Germinal center (tissue), 1 donor: ENCODE data around the gene IFI6.
"Not testable (repeated sequence)": the region's sequence is repeated elsewhere in the genome, so short reads cannot be mapped to it uniquely, and the experiment has no call there.

ENCODE experiments used
- DNase-seq: peaks from one replicate; pipeline ENCODE4 v3.0.0; 2012; ENCODE audit warnings: mixed read lengths, low spot score

IFI6 gene

DNA sequence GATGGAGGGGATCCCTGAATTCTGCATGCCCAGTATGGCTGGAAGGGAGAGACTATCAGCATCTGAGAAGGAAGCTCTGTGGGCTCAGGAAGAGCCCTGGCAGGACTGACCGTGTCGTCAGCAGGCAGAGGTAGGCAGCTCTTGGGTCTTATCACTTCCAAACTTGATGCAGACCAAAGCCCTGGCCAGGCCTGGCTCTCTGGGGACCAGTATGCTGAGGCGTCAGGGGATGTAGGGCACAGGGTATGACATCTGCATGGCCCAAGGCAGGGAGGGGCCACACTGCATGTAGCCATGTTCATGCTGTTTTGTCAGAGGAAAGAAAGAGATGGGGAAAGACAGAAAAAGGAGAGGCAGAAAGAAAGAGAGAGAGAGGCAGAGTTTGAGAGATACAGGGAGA lies 43.3 kb downstream of the IFI6 start:
- no peak for DNase-seq

DNA sequence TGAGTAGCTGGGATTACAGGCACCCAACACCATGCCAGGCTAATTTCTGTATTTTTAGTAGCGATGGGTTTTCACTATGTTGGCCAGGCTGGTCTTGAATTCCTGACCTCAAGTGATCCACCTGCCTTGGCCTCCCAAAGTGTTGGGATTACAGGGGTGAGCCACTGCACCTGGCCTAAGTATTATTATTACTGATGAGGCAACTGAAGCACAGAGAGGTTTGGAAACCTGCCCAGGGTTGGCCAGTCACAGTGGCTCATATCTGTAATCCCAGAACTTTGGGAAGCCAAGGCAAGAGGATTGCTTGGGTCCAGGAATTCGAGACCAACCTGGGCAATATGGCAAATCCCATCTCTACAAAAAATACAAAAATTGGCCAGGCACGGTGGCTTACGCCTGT lies 44.3 kb downstream of the IFI6 start:
- not testable (repeated sequence) for DNase-seq

DNA sequence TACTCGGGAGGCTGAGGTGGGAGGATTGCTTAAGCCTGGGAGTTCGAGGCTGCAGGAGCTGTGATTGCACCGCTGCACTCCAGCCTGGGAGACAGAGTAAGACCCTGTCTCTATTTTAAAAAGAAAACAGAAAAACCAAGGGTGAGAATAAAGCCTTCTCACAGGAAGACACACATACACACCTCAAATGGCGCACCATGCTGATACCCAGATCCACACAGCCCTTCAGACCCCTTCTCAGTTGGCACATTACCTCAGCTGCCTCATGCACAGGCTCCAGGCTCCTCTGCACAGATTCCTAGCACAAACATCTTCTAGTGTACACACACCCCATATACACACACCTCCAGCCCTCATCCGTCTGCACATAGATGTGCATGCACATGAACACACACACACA lies 44.9 kb downstream of the IFI6 start:
- DNase-seq: no peak

DNA sequence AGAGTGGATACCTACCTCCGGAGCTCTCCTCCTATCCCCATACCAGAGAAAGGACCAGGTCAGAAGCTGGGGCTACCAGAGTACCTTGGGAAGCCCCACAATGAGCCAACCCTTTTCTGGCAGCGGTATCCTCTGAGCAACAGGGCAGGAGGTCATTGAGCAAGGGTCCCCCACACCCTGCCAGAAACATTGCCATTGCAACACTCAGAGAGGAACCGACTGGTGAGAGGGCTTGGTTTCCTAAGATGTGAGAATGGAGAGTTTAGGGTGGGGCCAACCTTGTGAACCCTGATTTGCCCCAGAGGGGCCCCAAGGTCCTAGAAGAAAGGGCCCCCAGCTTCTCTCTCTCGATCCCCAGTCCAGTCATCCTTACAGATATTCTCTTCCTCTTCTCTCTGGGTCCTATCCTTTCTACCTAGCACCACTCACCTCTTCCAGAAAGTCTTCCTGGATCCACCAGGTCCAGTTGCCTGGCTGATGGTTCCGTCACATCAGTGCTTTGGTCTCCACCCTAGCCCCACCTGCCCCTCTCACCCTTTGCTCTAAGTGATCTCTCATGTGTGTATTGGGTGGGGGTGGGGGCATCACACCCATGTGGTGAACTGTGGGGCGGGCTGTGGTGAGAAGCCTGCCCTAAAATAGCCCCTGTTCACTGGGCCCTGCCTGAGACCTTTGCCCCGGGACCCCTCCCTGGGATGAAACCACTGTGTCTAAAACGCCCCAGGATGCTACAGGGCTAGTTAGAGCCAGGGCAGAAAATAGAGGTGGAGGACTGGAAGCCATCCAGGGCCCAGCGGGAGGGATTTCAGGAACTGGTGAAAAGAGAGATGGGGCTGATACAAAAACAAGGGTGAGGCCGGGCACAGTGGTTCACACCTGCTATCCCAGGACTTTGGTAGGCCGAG lies 45.7 kb downstream of the IFI6 start:
- no peak for DNase-seq

DNA sequence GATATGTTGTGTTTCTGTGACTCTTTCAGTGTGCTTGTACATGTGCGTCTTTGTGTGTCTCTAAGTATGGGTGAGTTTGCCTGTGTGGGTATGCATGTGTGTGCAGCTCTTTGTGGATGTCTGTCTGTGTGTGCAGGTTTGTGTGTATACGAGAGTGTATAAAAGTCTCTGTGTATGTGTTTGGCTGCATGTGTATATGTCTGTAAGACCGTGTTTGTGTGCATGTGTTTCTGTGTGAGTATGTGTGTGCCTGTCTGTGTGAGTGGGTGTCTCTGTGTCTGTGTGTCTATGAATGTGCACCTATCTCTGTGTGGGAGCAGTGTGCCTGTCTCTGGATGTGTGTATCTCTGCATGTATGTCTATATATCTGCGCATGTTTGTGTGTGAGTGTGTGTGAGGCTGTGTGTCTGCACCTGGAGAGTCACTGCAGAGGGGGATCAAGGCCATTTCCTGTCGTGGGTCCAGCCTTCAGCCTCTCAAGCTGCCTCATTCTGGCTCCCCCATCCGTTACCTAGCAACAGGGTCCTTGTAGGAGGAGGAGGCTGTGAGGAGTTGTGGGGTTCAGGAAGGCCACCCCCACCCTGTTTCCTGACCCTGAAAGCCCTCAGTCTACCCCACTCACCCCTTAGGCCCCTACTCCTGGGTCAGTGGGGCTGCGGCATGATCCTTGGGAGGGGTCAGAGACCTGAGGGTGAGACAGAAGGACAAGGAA lies 47.4 kb downstream of the IFI6 start:
- no peak for DNase-seq

DNA sequence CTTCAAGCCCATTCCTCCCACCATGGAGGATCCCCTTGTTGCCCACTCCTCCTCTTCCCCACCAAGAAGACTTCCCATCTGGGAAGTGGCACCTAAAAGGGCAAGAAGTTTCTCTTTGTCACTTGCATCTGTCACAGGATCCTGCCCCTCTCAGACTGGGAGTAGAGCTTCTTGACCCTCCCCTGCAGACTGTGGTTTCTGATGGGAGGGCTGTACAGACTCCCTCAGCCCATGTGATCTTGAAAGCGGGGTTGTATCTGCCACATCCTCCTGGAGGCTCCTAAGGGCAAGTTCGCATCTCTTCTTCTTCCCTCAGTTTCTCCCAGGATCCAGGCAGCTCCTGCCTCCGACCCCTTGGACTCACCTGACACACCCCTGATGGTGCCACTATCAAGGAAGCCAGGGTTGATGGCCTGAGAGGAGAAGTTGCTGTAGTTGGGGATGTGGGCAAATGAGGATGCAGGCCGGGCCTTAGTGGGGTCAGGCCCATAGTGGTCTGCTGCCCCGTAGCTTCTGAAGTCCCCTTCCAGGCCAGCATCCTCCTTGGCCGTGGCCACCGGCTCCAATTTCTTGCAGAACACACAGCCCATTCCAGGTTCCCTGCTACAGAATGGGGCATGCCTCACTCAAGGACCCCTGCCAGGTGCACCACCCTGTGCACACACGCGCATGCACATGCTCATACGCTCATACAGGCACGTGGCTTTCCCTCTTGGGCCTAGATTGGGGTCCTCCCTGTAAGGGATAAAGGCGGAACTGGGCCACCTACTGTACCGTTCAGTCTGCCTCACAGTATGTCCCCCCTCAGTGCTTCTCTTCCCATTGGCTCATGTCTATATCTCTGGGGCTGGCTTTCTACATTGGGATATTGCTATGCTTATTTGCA lies 48.4 kb downstream of the IFI6 start:
- no peak for DNase-seq

DNA sequence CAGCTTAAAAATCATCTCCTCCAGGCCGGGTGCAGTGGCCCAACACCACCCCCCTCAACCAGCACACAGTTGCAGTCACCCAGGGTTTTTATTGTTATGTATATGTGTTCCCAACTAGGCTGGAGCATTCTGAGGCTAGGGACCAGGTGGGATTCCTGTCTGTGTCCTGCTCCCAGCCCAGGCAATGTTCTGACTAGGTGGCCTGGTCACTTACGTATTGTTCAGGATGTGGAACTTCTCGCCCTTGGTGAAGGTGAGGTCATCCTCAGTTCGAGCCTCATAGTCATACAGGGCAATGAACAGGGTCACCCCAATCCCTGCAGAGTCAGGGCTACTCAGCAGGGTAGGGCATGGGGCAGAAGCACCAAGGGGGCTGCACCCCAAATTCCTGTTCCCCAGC lies 49.2 kb downstream of the IFI6 start:
- no peak for DNase-seq

DNA sequence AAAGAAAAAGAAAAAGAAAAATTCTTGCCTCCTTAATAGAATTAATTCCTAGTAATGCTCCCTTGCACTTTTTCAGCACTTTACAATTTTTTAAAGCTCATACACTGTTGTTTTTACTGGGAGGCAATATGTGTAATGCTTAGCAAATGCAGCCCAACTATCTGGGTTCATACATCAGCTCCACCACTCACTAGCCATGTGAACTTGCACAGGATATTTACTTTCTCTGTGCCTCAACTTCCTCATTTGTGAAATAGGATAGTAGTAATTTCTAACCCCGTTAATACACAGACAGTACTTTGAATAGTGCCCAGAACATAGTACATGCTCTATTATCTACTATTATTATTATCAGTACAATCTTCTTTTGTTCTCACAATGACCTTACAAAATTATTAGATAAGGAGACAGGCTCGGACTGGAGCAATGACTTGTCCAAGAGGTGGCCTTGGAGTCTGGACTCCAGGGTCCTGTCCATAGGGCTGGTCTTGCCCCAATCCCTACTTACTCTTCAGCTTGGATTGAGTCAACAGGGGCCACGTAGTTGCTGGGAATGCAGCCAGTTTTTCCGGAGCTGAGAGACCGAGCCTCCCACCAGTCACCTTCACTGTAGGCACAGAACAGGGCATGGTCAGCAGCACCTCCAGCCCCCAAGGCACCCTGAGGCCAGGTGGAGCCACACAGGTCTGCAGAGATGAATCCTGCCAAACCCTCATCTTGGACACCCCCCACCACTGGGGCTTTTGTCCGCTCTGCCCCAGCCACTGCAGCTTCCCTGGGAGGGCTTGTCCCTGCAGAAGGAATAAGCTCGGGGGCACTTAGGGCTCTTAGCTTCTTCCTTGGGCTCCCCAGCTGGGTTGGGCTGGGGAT lies 50.7 kb downstream of the IFI6 start:
- no peak for DNase-seq

DNA sequence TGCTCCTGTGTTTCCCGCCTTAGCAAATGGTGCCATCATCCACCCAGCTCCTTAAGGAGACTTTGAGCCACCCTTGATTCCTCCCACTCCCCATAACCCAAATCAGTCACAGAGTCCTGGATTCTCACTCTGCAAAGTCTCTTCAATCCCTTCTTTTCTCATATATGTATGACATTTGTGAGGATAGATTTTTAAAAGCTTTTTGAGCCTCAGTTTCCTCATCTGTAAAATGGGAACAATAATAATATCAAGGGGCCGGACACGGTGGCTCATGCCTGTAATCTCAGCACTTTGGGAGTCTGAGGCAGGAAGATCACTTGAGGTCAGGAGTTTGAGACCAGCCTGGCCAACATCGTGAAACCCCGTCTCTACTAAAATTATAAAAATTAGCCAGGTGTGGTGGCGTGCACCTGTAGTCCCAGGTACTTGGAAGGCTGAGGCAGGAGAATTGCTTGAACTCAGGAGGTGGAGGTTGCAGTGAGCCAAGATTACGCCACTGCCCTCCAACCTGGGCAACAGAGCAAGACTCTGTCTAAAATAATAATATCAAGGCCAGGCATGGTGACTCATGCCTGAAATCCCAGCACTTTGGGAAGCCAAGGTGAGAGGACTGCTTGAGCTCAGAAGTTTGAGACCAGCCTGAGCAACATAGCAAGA lies 52.1 kb downstream of the IFI6 start:
- DNase-seq: not testable (repeated sequence)

DNA sequence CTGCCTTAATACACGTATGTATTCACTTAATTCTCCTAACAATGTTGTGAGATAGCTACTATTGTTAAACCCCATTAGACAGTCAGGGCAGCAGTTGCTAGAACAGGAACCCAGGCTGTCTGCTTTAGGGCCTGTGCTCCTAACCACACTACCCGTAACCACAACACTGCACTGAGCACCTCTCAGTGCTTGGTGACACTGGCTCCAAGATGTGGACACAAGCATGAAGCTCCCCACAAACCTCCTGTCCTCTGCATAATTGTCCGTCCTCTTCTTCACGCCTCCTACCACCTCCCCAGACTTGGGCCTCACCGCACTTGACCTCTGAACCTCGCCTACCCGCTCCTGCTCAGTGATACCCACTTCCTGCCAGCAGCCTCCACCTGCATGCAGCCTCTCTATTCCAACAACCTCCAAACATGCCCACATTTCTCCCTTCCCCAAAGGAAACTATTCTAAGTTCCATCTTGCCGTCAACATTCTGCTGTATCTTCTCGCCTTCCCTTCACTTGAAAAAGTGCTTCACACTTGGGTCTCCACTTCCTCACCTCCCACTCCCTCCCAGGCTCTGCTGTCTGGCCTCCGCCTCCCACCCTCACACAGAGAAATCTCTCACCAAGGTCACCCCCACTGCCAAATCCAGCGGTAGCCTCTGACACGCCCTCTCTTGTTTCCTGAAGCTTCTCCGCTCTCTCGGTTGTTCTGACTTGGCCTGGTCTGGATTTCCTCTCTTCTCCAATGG lies 53.5 kb downstream of the IFI6 start:
- no peak for DNase-seq

DNA sequence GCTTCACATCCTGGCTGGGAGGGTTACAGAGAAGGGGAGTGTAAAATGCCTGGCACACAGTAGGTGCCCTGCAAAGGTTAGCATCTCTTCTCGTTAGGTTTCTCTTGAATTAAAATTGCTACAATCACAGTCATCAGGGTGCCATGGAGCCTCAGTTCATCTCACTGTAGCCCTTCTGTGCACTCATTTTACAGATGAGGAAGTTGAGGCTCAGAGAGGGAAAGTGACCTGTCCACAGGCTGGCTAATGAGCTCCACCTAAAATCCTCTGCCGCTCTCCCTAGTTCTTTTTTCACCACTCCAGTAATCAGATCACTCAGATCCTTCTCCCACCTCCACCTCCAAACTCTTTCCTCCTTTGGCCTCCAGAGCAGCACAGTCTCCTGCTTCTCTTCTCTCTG lies 54.6 kb downstream of the IFI6 start:
- no peak for DNase-seq

DNA sequence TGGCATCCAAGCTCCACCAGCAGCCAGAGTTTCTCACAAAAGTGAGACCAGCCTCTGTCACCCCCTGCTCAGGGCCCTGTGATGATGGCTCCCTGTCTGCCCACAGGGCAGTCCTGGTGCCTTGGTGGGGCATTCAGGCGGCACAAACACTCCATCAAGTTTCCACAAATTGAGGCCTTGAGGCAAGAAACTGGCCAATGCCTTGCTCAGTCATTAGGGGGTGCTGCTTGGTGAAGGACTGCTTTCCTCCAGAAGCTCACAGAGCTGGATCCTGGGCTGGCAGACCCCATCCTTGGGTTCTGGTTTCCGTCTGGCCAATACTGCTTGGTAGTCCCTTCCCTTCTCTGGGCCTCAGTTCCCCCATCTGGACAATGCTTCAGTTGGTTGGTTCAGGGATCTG lies 55.6 kb downstream of the IFI6 start:
- DNase-seq: no peak
